SU-DHL-6 (cell line): ENCODE data around the gene KCNH6.

Experiments
- H2AFZ ChIP-seq: fragments of 200-600 bp; sonication (generic); 2 replicates; pipeline ENCODE4 v1.6.1; 2014; ENCODE audit warnings: low read depth, mild to moderate bottlenecking, moderate library complexity, mixed read lengths, antibody characterized with exemption, low read length; ENCODE audit not compliant: severe bottlenecking
- H3F3A ChIP-seq: fragments of 200-600 bp; shearing (Covaris generic); 2 replicates; pipeline ENCODE4 v1.6.0; 2016; ENCODE audit warnings: antibody characterized with exemption, mild to moderate bottlenecking; ENCODE audit not compliant: insufficient read depth
- H3K27ac ChIP-seq: fragments of 200-600 bp; sonication (generic); 2 replicates; pipeline ENCODE4 v1.5.1; 2016; ENCODE audit warnings: low read depth, mild to moderate bottlenecking, low read length, moderate library complexity, mixed read lengths
- H3K27me3 ChIP-seq: fragments of 200-600 bp; sonication (generic), shearing (Covaris generic); 2 replicates; pipeline ENCODE4 v1.6.0; 2014; ENCODE audit warnings: mild to moderate bottlenecking, low read length
- H3K36me3 ChIP-seq: fragments of 200-600 bp; sonication (generic); 2 replicates; pipeline ENCODE4 v1.6.1; 2014; ENCODE audit warnings: mild to moderate bottlenecking, low read length, mixed read lengths
- H3K4me2 ChIP-seq: fragments of 300-600, 200-600 bp; shearing (Covaris generic), sonication (generic); 2 replicates; pipeline ENCODE4 v1.6.0; 2014; ENCODE audit warnings: low read length, low read depth, mild to moderate bottlenecking; ENCODE audit not compliant: poor library complexity, severe bottlenecking
- H3K4me3 ChIP-seq: fragments of 200-600 bp; sonication (generic); 2 replicates; pipeline ENCODE4 v1.5.1; 2014; ENCODE audit warnings: antibody characterized with exemption, low read length, mild to moderate bottlenecking, mixed read lengths; ENCODE audit not compliant: insufficient read depth, poor library complexity, severe bottlenecking
- H3K79me2 ChIP-seq: fragments of 200-600 bp; sonication (generic); 2 replicates; pipeline ENCODE4 v1.6.1; 2014; ENCODE audit warnings: mild to moderate bottlenecking, low read length, moderate library complexity; ENCODE audit not compliant: insufficient read depth
- H3K9ac ChIP-seq: fragments of 200-600 bp; sonication (generic); 2 replicates; pipeline ENCODE4 v1.7.0; 2014; ENCODE audit warnings: mild to moderate bottlenecking, low read length
- H3K9me2 ChIP-seq: fragments of 200-600 bp; sonication (generic); replicated peaks from 2 replicates; pipeline ENCODE4 v1.6.1; 2014; ENCODE audit warnings: low read length; ENCODE audit not compliant: insufficient read depth
- H3K9me3 ChIP-seq: fragments of 200-600 bp; sonication (generic); 2 replicates; pipeline ENCODE4 v1.6.1; 2014; ENCODE audit warnings: low read length, mixed read lengths; ENCODE audit not compliant: insufficient read depth
- H4K20me1 ChIP-seq: fragments of 200-600 bp; sonication (generic); 2 replicates; pipeline ENCODE4 v1.6.1; 2014; ENCODE audit warnings: low read depth, mild to moderate bottlenecking, antibody characterized with exemption, low read length, moderate library complexity, mixed read lengths
- EZH2phosphoT487 ChIP-seq: fragments of 200-600 bp; sonication (generic), shearing (Covaris generic); conservative IDR thresholded peaks from 2 replicates; pipeline ENCODE4 v1.6.1; 2018; ENCODE audit warnings: mild to moderate bottlenecking, antibody characterized with exemption, low read length, moderate library complexity, mixed read lengths
- TF ChIP-seq, protein P1 (sequence below): fragments of 200-600 bp; sonication (generic); IDR thresholded peaks from one replicate; pipeline ENCODE4 v1.5.1; 2017; ENCODE audit warnings: antibody characterized with exemption, mild to moderate bottlenecking, low read length, moderate library complexity; ENCODE audit not compliant: insufficient read depth, poor library complexity, severe bottlenecking

KCNH6 gene

DNA sequence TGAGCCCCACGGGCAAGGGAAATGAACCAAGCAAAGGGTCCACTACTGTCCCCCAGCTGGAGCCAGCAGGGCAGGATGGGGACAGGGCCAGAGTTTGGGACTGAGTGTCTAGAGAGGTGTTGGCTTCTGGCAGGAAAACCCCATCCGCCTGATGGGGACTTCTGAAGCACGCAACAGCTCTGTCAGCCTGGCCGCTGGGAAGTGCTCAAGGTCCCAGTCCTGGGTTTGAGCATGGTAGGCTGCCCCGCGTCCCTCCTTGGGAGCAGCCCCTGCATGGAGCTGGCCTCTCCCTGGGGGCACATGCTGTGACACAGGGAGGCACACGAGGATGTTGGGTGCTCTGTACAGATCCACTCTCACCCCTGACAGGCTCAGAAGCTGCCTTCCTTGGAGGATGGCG, 31.7 kb upstream of the KCNH6 start:
- no peaks in the 10 kb centered on the region for H3K9me3 ChIP-seq
- no peak overlapping the region for H3K4me3 ChIP-seq
- TF ChIP-seq, protein P1, sequence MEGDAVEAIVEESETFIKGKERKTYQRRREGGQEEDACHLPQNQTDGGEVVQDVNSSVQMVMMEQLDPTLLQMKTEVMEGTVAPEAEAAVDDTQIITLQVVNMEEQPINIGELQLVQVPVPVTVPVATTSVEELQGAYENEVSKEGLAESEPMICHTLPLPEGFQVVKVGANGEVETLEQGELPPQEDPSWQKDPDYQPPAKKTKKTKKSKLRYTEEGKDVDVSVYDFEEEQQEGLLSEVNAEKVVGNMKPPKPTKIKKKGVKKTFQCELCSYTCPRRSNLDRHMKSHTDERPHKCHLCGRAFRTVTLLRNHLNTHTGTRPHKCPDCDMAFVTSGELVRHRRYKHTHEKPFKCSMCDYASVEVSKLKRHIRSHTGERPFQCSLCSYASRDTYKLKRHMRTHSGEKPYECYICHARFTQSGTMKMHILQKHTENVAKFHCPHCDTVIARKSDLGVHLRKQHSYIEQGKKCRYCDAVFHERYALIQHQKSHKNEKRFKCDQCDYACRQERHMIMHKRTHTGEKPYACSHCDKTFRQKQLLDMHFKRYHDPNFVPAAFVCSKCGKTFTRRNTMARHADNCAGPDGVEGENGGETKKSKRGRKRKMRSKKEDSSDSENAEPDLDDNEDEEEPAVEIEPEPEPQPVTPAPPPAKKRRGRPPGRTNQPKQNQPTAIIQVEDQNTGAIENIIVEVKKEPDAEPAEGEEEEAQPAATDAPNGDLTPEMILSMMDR, result no peak
- no peak for TF ChIP-seq EZH2phosphoT487
- H2AFZ ChIP-seq, result no peak overlapping the region
- H3K79me2 ChIP-seq, result no peaks in the 10 kb centered on the region
- H3F3A ChIP-seq, result no peaks in the 10 kb centered on the region
- no peak overlapping the region for H3K9ac ChIP-seq
- H3K27ac ChIP-seq, result no peak overlapping the region
- H4K20me1 ChIP-seq, result no peaks in the 10 kb centered on the region
- H3K9me2 ChIP-seq, result no peaks in the 10 kb centered on the region
- no peaks in the 10 kb centered on the region for H3K27me3 ChIP-seq
- no peak overlapping the region for H3K4me2 ChIP-seq
- no peaks in the 10 kb centered on the region for H3K36me3 ChIP-seq

DNA sequence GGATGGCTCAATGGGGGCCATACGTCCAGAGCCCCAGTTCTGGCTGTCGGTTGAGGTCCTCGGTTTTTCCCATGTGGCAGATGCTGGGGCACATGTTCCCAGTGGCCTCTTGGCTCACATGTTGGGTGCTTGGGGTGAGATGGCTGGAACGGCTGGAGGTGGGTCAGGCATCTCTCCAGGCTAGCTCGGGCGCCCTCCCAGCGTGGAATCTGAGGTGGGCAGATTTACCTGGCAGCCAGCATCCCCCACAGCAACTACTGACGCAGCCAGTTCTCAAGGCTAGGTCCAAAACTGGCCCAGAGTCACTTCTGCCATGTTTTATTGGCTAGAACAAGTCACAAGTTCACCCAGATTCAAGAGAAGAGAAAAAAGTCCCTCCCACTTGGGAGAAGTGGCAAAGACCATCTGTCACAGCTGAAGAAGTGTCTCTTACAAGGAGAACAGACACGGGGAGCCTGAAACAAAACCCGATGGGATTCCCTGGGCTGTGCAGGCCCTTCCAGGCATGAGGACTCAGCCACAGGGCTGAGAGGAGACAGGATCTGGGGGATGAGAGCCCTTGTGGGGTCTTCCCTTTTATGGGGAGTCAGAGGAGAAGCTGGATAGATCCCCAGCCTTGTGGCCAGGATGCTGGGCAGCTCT, 31.1 kb upstream of the KCNH6 start:
- TF ChIP-seq, protein P1, result no peak
- no peak for TF ChIP-seq EZH2phosphoT487
- no peak overlapping the region for H3K27ac ChIP-seq
- H3K4me3 ChIP-seq, result no peak overlapping the region
- no peaks in the 10 kb centered on the region for H3F3A ChIP-seq
- H4K20me1 ChIP-seq, result no peaks in the 10 kb centered on the region
- no peak overlapping the region for H3K9ac ChIP-seq
- H3K36me3 ChIP-seq, result no peaks in the 10 kb centered on the region
- H2AFZ ChIP-seq, result no peak overlapping the region
- no peaks in the 10 kb centered on the region for H3K9me3 ChIP-seq
- H3K4me2 ChIP-seq, result no peak overlapping the region
- no peaks in the 10 kb centered on the region for H3K79me2 ChIP-seq
- no peaks in the 10 kb centered on the region for H3K27me3 ChIP-seq
- no peaks in the 10 kb centered on the region for H3K9me2 ChIP-seq

DNA sequence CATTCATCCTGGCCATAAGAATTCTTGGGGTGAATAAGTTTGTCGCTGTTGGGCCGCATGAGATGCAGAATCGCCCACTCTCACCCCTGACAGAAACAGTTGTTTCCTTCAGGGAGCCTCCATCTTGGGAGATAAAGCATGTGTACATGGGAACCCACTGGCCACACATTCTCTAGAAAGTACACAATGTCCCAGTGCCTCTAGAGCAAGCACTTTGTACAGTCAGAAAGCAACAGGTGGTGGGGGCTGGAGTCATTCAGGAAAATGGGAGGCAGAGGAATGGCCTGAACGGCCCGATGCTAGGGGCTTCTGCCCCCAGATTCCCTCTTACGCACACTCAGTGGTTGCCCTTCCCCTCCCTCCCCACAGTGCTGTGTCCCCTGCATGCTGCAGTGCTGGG, 30.2 kb upstream of the KCNH6 start:
- Histone ChIP-seq H3K9me2 (no peaks in the 10 kb centered on the region), H2AFZ (no peak overlapping the region), H3K27ac (no peak overlapping the region), H4K20me1 (no peaks in the 10 kb centered on the region), H3K79me2 (no peaks in the 10 kb centered on the region), H3F3A (no peaks in the 10 kb centered on the region), H3K9me3 (no peaks in the 10 kb centered on the region), H3K36me3 (no peaks in the 10 kb centered on the region), H3K9ac (no peak overlapping the region), H3K4me3 (no peak overlapping the region), H3K4me2 (no peak overlapping the region), H3K27me3 (no peaks in the 10 kb centered on the region)
- no peak for TF ChIP-seq EZH2phosphoT487
- TF ChIP-seq, protein P1, result no peak
